Activated naive CD8-positive, alpha-beta T cell treated with anti-CD3 and anti-CD28 coated beads for 36 hours (primary cell): Measurements from ENCODE around the gene SOX6. TPM values are rescaled to one million over a fixed set of nuclear protein-coding genes. Genes with fewer than 3 reads are reported as not detected.

ENCODE experiments used
- DNase-seq: peaks from one replicate; pipeline ENCODE4 v3.0.0; 2021
- H3K27ac Mint-ChIP-seq: one replicate; pipeline ENCODE4 v1.8.0; 2022; ENCODE audit warnings: mild to moderate bottlenecking, moderate library complexity, mixed read lengths
- H3K27me3 Mint-ChIP-seq: one replicate; pipeline ENCODE4 v1.8.0; 2022; ENCODE audit warnings: mild to moderate bottlenecking, mixed read lengths
- H3K36me3 Mint-ChIP-seq: one replicate; pipeline ENCODE4 v1.8.0; 2021; ENCODE audit warnings: mild to moderate bottlenecking, mixed read lengths
- H3K4me1 Mint-ChIP-seq: one replicate; pipeline ENCODE4 v1.8.0; 2021; ENCODE audit warnings: mixed read lengths
- H3K4me3 Mint-ChIP-seq: one replicate; pipeline ENCODE4 v1.8.0; 2022; ENCODE audit warnings: mild to moderate bottlenecking, moderate library complexity, mixed read lengths
- H3K9me3 Mint-ChIP-seq: one replicate; pipeline ENCODE4 v1.8.0; 2022; ENCODE audit warnings: mixed read lengths
- total RNA-seq, 2 experiments: library from RNA; stranded (reverse); gene quantifications; one replicate each; pipeline ENCODE4 v1.2.3, GENCODE V29; 2021

Gene SOX6
- total RNA-seq, 2 experiments from 2014 or later, result 0.04 TPM; not detected in 1

DNA sequence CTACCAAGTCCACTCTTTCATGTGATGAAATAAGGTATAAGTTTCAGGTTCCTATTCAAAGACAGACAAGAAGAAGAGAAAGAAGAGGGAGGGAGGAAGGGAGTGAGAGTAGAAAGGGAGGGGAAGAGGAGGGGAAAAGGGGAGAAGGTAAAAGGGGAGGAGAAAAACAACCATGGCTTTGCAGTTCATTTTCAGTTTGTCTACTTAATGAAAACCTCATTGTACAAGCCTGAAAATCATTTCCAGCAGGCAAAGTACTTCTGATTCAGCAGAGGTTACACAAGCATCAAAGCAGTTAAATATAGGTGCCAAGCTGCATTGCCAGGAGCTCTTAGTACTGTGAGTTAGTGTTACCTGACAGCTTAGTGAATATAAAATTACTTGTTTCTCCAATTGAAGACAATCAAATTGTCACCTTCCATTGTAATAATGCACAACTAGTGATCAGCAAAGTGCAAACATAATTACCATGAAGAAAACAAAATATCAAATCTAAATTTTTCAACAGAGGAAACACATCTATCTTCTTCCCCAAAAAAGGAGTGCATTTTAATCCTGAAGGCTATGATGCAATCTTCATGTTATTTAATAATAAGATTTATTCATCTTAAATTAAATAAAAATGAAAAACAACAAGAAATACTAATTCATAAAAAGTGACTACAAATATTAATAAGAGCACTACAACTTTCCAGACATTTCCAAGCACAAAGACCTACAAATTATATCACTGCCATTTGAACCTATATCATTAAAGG lies 8.2 kb downstream of the SOX6 start:
- Mint-ChIP-seq H3K27ac (no peak overlapping the region), H3K4me1 (no peaks in the 10 kb centered on the region), H3K27me3 (no peaks in the 10 kb centered on the region), H3K36me3 (no peaks in the 10 kb centered on the region), H3K4me3 (no peak overlapping the region), H3K9me3 (no peaks in the 10 kb centered on the region)
- DNase-seq, result no peak

DNA sequence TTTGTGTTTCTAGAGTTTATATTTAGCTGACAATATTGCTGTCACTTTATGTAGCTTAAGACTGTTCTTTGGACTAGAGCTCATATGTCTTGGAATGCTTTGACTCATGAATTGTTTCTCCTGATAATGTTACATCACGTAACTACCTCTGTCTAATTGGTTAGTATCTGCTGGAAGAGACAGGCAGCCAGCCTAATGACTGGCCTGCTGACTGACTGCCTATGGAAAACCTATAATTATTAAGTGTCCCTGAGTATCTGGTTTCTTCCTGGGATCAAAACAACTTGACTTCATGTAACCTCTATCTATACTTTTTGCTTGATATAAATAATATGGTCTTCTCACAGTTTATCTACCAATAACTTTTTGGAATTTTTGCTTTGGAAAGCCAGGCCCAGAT lies 9.4 kb downstream of the SOX6 start:
- Mint-ChIP-seq H3K9me3 (no peaks in the 10 kb centered on the region), H3K4me3 (no peak overlapping the region), H3K27ac (no peak overlapping the region), H3K27me3 (no peaks in the 10 kb centered on the region), H3K36me3 (no peaks in the 10 kb centered on the region), H3K4me1 (no peaks in the 10 kb centered on the region)
- DNase-seq, result no peak

DNA sequence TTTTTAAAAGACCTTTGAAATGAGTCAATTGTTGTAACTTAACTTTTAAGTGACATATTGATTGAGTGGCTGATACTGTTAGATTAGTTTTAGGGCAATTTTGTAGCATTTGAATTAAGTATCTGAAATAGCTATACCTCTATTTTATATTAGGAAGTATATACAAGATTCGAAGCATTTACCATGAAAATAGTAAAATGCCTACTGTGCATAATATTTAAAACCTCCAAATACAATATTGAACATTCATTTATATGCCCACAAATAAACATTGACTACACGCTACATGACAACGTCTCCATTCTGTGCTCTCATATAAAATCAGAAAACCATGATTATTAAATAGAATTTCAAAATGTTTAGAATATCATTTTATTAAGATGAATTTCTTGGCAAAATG lies 14.5 kb downstream of the SOX6 start:
- H3K36me3 Mint-ChIP-seq, result no peaks in the 10 kb centered on the region
- peaks cover 2% of the 10 kb centered on the region for H3K9me3 Mint-ChIP-seq
- no peaks in the 10 kb centered on the region for H3K4me1 Mint-ChIP-seq
- DNase-seq, result no peak
- no peaks in the 10 kb centered on the region for H3K27me3 Mint-ChIP-seq
- no peak overlapping the region for H3K27ac Mint-ChIP-seq
- no peak overlapping the region for H3K4me3 Mint-ChIP-seq

GRCh38 chr11:16338393-16338792 lies 18.0 kb downstream of the SOX6 start:
- no peak overlapping the region for H3K27ac Mint-ChIP-seq
- DNase-seq, result no peak
- H3K9me3 Mint-ChIP-seq, result peaks cover 2% of the 10 kb centered on the region
- no peaks in the 10 kb centered on the region for H3K36me3 Mint-ChIP-seq
- no peaks in the 10 kb centered on the region for H3K4me1 Mint-ChIP-seq
- H3K4me3 Mint-ChIP-seq, result no peak overlapping the region
- no peaks in the 10 kb centered on the region for H3K27me3 Mint-ChIP-seq

GRCh38 chr11:16337421-16338213 lies 18.7 kb downstream of the SOX6 start:
- DNase-seq, result no peak
- no peaks in the 10 kb centered on the region for H3K4me1 Mint-ChIP-seq
- no peaks in the 10 kb centered on the region for H3K27me3 Mint-ChIP-seq
- no peak overlapping the region for H3K4me3 Mint-ChIP-seq
- H3K9me3 Mint-ChIP-seq, result peaks cover 2% of the 10 kb centered on the region
- H3K27ac Mint-ChIP-seq, result no peak overlapping the region
- no peaks in the 10 kb centered on the region for H3K36me3 Mint-ChIP-seq

DNA sequence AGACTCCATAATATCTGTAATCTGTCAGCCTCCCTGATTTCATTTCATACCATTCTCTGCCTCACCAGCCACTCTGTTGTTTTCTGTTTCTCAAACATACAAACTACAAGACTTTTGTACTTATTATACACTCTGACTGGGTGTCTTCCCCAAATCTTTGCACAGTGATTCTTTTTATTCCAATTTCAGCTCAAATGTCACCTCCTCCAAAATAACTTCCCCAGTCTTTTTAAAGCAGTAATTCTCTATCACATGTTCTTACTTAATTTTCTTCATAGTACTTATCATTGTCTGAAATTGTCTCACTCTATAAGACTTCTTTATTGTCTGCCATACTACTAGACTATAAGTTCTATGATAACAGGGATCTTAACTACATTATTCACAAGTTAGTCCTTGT lies 19.6 kb downstream of the SOX6 start:
- H3K4me1 Mint-ChIP-seq, result no peaks in the 10 kb centered on the region
- H3K27me3 Mint-ChIP-seq, result no peaks in the 10 kb centered on the region
- H3K27ac Mint-ChIP-seq, result no peak overlapping the region
- no peak for DNase-seq
- H3K4me3 Mint-ChIP-seq, result no peak overlapping the region
- H3K9me3 Mint-ChIP-seq, result peaks cover 2% of the 10 kb centered on the region
- H3K36me3 Mint-ChIP-seq, result no peaks in the 10 kb centered on the region

DNA sequence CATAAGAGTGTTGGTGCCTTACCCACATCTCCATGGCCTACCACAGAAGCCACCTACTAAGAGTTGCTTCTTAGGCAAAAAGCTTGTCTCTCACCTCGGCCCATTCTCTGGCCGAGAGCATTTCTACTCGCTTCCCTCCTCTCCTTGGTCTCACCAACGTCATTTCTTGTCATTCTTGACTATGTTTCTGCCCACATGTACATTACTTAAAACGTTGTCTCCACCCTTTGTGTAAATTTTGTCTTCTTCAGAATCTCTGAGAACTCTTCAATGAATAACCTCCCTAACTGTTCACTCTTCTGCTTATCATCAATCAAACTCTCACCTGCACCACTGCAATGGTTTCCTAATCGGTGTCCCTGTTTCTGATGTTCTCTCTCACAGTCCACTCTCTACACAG lies 20.1 kb downstream of the SOX6 start:
- H3K36me3 Mint-ChIP-seq, result no peaks in the 10 kb centered on the region
- DNase-seq, result no peak
- no peak overlapping the region for H3K27ac Mint-ChIP-seq
- no peaks in the 10 kb centered on the region for H3K27me3 Mint-ChIP-seq
- H3K9me3 Mint-ChIP-seq, result peaks cover 2% of the 10 kb centered on the region
- H3K4me3 Mint-ChIP-seq, result no peak overlapping the region
- H3K4me1 Mint-ChIP-seq, result no peaks in the 10 kb centered on the region

- Mint-ChIP-seq H3K4me1 (no peaks in the 10 kb centered on the region), H3K9me3 (peaks cover 2% of the 10 kb centered on the region), H3K4me3 (no peak overlapping the region), H3K36me3 (no peaks in the 10 kb centered on the region), H3K27ac (no peak overlapping the region), H3K27me3 (no peaks in the 10 kb centered on the region)
- no peak for DNase-seq
These were observed 20.9 kb downstream of the SOX6 start for GRCh38 chr11:16335236-16335962.

- Mint-ChIP-seq H3K36me3 (no peaks in the 10 kb centered on the region), H3K4me1 (no peaks in the 10 kb centered on the region), H3K4me3 (no peak overlapping the region), H3K27me3 (no peaks in the 10 kb centered on the region), H3K9me3 (no peaks in the 10 kb centered on the region), H3K27ac (no peak overlapping the region)
- no peak for DNase-seq
These were observed 29.6 kb downstream of the SOX6 start for GRCh38 chr11:16326679-16327297.

DNA sequence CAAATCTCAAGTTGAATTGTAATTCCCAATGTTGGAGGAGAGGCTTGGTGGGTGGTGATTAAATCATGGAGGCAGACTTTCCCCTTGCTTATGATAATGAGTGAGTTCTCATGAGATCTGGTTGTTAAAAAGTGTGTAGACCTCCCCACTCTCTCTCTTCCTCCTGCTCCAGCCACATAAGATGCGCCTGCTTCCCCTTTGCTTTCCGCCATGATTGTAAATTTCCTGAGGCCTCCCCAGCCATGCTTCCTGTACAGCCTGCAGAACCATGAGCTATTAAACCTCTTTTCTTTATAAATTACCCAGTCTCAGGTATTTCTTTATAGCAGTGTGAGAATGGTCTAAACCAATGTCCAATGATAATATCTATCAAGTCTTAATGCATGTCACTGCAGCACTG lies 34.2 kb downstream of the SOX6 start:
- Mint-ChIP-seq H3K4me3 (no peak overlapping the region), H3K4me1 (no peaks in the 10 kb centered on the region), H3K36me3 (no peaks in the 10 kb centered on the region), H3K27me3 (no peaks in the 10 kb centered on the region), H3K9me3 (no peaks in the 10 kb centered on the region), H3K27ac (no peak overlapping the region)
- DNase-seq, result no peak

DNA sequence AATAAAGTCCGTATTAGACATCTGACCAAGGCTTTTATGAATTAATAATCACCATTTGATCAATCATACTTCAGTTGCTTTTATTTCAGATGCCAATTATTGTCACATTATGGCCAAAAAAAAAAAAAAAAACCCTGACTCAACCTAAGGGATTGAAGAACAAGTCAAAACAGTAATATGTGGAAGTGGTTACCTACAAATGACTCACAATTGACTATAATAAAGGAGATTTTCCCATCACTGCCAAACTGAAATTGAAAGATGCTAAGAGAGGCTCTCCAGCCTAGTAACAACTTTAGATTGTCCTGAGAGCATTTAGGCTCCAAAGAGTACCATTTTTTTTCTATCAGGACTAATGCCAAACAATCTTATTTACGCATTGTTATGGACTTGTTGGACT lies 35.2 kb downstream of the SOX6 start:
- H3K27me3 Mint-ChIP-seq, result no peaks in the 10 kb centered on the region
- no peaks in the 10 kb centered on the region for H3K9me3 Mint-ChIP-seq
- H3K27ac Mint-ChIP-seq, result no peak overlapping the region
- no peaks in the 10 kb centered on the region for H3K4me1 Mint-ChIP-seq
- H3K4me3 Mint-ChIP-seq, result no peak overlapping the region
- DNase-seq, result no peak
- no peaks in the 10 kb centered on the region for H3K36me3 Mint-ChIP-seq

DNA sequence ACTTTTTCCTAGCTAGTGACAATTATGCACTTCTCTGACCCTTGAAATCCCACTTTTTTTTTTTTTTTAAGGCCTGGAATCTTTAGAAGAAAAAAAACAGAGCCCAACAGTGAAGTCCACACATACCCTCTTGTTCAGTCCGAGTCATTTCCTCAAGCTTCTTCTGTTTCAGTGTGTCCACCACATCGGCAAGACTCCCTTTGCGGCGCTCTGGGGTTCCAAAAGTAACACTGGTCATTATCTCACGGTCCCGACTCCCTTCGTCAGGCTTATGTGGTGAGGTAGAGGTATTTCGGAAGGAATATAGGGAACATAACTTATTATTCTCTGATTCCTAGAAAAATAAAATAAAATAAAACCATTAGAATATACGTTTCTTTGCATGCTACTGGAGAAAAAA lies 38.0 kb downstream of the SOX6 start:
- H3K4me3 Mint-ChIP-seq, result no peak overlapping the region

DNA sequence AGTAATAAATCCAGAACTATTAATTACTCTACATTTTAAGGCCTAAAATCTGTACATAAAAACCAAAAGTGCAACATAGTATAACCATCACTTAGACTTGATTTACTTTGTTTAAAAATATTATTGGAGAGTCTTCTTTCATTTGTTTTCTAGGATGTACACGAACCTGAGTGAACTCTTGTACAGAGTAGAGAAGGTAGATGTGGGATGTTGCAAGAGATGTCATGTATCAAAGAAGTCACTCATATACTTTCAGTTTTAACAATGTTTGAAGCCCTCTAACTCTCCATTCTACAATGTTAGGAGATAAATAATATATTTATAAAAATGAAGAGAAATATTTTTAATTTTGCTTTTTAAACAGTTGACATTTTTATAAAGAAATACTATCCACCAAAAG lies 38.6 kb downstream of the SOX6 start:
- DNase-seq, result no peak
- no peak overlapping the region for H3K4me3 Mint-ChIP-seq
- H3K36me3 Mint-ChIP-seq, result no peaks in the 10 kb centered on the region
- H3K27ac Mint-ChIP-seq, result no peak overlapping the region
- H3K9me3 Mint-ChIP-seq, result no peaks in the 10 kb centered on the region
- no peaks in the 10 kb centered on the region for H3K27me3 Mint-ChIP-seq
- no peaks in the 10 kb centered on the region for H3K4me1 Mint-ChIP-seq

More for the DNA sequence above, 38.0 kb downstream of the SOX6 start:
- no peak for DNase-seq
- H3K4me1 Mint-ChIP-seq, result no peaks in the 10 kb centered on the region
- no peaks in the 10 kb centered on the region for H3K36me3 Mint-ChIP-seq
- no peak overlapping the region for H3K27ac Mint-ChIP-seq
- H3K27me3 Mint-ChIP-seq, result no peaks in the 10 kb centered on the region
- no peaks in the 10 kb centered on the region for H3K9me3 Mint-ChIP-seq

GRCh38 chr11:16313846-16314245 lies 42.5 kb downstream of the SOX6 start:
- Mint-ChIP-seq H3K9me3 (no peaks in the 10 kb centered on the region), H3K4me3 (no peak overlapping the region), H3K36me3 (no peaks in the 10 kb centered on the region)

DNA sequence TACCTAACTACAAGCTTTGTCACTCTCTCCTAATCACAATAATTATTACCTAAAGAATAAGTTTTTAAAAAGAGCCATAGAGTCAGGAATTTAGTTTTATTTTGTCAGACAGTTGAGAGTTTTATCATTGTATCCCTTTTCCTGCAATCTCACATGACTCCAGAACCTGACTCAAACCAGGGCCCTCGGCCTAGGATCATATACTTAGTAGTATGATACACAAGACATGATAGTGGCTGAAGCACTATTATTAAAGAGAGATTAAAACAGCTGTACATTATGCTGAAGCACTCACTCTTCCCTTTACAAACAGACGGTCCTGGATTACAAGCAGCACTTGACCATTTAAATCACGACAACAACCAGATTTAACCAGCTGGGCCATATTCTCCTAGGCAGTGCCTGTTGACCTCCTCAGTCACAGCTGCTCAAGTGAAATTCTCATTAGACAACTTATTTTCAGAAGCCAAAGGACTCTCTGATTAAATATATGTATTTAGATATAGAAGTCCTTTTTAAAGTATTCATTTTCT lies 44.0 kb downstream of the SOX6 start:
- Mint-ChIP-seq H3K27me3 (no peaks in the 10 kb centered on the region), H3K36me3 (no peaks in the 10 kb centered on the region), H3K27ac (no peak overlapping the region), H3K4me1 (no peaks in the 10 kb centered on the region), H3K4me3 (no peak overlapping the region), H3K9me3 (no peaks in the 10 kb centered on the region)
- DNase-seq, result no peak

More at GRCh38 chr11:16313846-16314245, 42.5 kb downstream of the SOX6 start:
- H3K4me1 Mint-ChIP-seq, result no peaks in the 10 kb centered on the region
- no peaks in the 10 kb centered on the region for H3K27me3 Mint-ChIP-seq
- H3K27ac Mint-ChIP-seq, result no peak overlapping the region
- no peak for DNase-seq
